WTC11 (cell line): ENCODE results near the gene DRD4. TPM values are rescaled to one million over a fixed set of nuclear protein-coding genes. Genes with fewer than 3 reads are reported as not detected.

Source experiments
- ATAC-seq: fragments of 200-7000 bp; cut with Tn5 transposase; 2 replicates; pipeline ENCODE4 v1.10.0; 2021; ENCODE audit warnings: mild to moderate bottlenecking, moderate library complexity
- CTCF ChIA-PET: fragments of 300-600 bp; sonication (Branson Sonifier 250); formaldehyde crosslinking; loops from one replicate; lab custom pipeline; 2021; ENCODE audit warnings: antibody characterized with exemption; lab: Charles Lee
- POLR2A ChIA-PET: fragments of 350-600 bp; sonication (Branson Sonifier 250); formaldehyde crosslinking; loops from one replicate; lab custom pipeline; 2021; ENCODE audit warnings: antibody characterized with exemption; lab: Charles Lee
- DNase-seq: peaks from one replicate; pipeline ENCODE4 v3.0.0; 2021; ENCODE audit warnings: low spot score
- H3K27ac Mint-ChIP-seq: 2 replicates; pipeline ENCODE4 v1.8.0; 2021; ENCODE audit warnings: mixed read lengths
- H3K27me3 Mint-ChIP-seq: 2 replicates; pipeline ENCODE4 v1.8.0; 2021; ENCODE audit warnings: low read depth, mild to moderate bottlenecking, moderate library complexity, mixed read lengths
- H3K36me3 Mint-ChIP-seq: 2 replicates; pipeline ENCODE4 v1.8.0; 2021; ENCODE audit warnings: mixed read lengths
- H3K4me1 Mint-ChIP-seq: 2 replicates; pipeline ENCODE4 v1.8.0; 2022; ENCODE audit warnings: mixed read lengths
- H3K4me3 Mint-ChIP-seq: 2 replicates; pipeline ENCODE4 v1.8.0; 2021; ENCODE audit warnings: mild to moderate bottlenecking, moderate library complexity, mixed read lengths
- H3K9me3 Mint-ChIP-seq: 2 replicates; pipeline ENCODE4 v1.8.0; 2021; ENCODE audit warnings: mixed read lengths
- CDX4 ChIP-seq: fragments of 250-450 bp; sonication (Bioruptor Pico); IDR thresholded peaks from 2 replicates; pipeline ENCODE4 v1.9.0; 2021; ENCODE audit warnings: moderate library complexity, mild to moderate bottlenecking, inconsistent platforms, borderline replicate concordance
- FOXJ3 ChIP-seq: sonication (generic); formaldehyde crosslinking; IDR thresholded peaks from 2 replicates; pipeline ENCODE4 v1.9.0; 2021; ENCODE audit warnings: missing genetic modification reagents, mild to moderate bottlenecking, borderline replicate concordance
- MYBL2 ChIP-seq: sonication (generic); formaldehyde crosslinking; IDR thresholded peaks from 2 replicates; pipeline ENCODE4 v1.8.1; 2023; ENCODE audit warnings: mild to moderate bottlenecking, moderate library complexity, missing genetic modification reagents
- NFE2L1 ChIP-seq: sonication (generic); formaldehyde crosslinking; IDR thresholded peaks from 2 replicates; pipeline ENCODE4 v1.8.1; 2023; ENCODE audit warnings: missing genetic modification reagents
- NR1H2 ChIP-seq: sonication (generic); formaldehyde crosslinking; IDR thresholded peaks from 2 replicates; pipeline ENCODE4 v1.9.0; 2021; ENCODE audit warnings: mild to moderate bottlenecking, moderate library complexity, missing genetic modification reagents
- NR3C1 ChIP-seq: sonication (generic); formaldehyde crosslinking; conservative IDR thresholded peaks from 2 replicates; pipeline ENCODE4 v1.8.1; 2023; ENCODE audit warnings: low read depth, mild to moderate bottlenecking, missing genetic modification reagents
- RELA ChIP-seq: sonication (generic); formaldehyde crosslinking; IDR thresholded peaks from 2 replicates; pipeline ENCODE4 v1.8.1; 2022; ENCODE audit warnings: missing genetic modification reagents, mild to moderate bottlenecking, borderline replicate concordance
- TEAD4 ChIP-seq: sonication (generic); formaldehyde crosslinking; IDR thresholded peaks from 2 replicates; pipeline ENCODE4 v1.8.0; 2022; ENCODE audit warnings: mild to moderate bottlenecking, missing genetic modification reagents
- ZBTB21 ChIP-seq: sonication (generic); formaldehyde crosslinking; IDR thresholded peaks from 2 replicates; pipeline ENCODE4 v1.8.1; 2023; ENCODE audit warnings: mild to moderate bottlenecking, missing genetic modification reagents, borderline replicate concordance
- ZBTB43 ChIP-seq: sonication (generic); formaldehyde crosslinking; IDR thresholded peaks from 2 replicates; pipeline ENCODE4 v1.8.1; 2023; ENCODE audit warnings: mild to moderate bottlenecking, missing genetic modification reagents
- ZNF396 ChIP-seq: fragments of 250-450 bp; sonication (Bioruptor Pico); IDR thresholded peaks from 2 replicates; pipeline ENCODE4 v1.8.0; 2021; ENCODE audit warnings: mild to moderate bottlenecking, moderate library complexity, borderline replicate concordance
- ZNF423 ChIP-seq: fragments of 250-450 bp; sonication (Bioruptor Pico); IDR thresholded peaks from 2 replicates; pipeline ENCODE4 v2.1.2; 2022; ENCODE audit warnings: mild to moderate bottlenecking, moderate library complexity
- total RNA-seq: library from RNA; stranded (reverse); gene quantifications from 3 replicates; pipeline ENCODE4 v1.2.3, GENCODE V29; 2021
- TF ChIP-seq, protein P1 (sequence below): sonication (generic); formaldehyde crosslinking; IDR thresholded peaks from 2 replicates; pipeline ENCODE4 v1.8.1; 2022; ENCODE audit warnings: low read depth, mild to moderate bottlenecking, moderate library complexity, missing genetic modification reagents, borderline replicate concordance
- TF ChIP-seq, protein P2 (sequence below): sonication (generic); formaldehyde crosslinking; IDR thresholded peaks from 2 replicates; pipeline ENCODE4 v1.8.0; 2022; ENCODE audit warnings: missing genetic modification reagents
- TF ChIP-seq, protein P3 (sequence below): sonication (generic); formaldehyde crosslinking; IDR thresholded peaks from 2 replicates; pipeline ENCODE4 v1.8.1; 2022; ENCODE audit warnings: mild to moderate bottlenecking, moderate library complexity, missing genetic modification reagents

DRD4 gene
- total RNA-seq, 1 experiment from 2014 or later = 3.7 TPM

DNA sequence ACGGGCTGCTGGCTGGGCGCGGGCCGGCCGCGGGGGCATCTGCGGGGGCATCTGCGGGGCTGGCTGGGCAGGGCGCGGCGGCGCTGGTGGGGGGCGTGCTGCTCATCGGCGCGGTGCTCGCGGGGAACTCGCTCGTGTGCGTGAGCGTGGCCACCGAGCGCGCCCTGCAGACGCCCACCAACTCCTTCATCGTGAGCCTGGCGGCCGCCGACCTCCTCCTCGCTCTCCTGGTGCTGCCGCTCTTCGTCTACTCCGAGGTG lies 194 bp downstream of the DRD4 start (continued):
- TF ChIP-seq, protein P1, sequence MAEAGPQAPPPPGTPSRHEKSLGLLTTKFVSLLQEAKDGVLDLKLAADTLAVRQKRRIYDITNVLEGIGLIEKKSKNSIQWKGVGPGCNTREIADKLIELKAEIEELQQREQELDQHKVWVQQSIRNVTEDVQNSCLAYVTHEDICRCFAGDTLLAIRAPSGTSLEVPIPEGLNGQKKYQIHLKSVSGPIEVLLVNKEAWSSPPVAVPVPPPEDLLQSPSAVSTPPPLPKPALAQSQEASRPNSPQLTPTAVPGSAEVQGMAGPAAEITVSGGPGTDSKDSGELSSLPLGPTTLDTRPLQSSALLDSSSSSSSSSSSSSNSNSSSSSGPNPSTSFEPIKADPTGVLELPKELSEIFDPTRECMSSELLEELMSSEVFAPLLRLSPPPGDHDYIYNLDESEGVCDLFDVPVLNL (CRISPR knock-in tag) = no peak
- no peak for TF ChIP-seq MYBL2 (CRISPR knock-in tag)
- no peak for TF ChIP-seq NR3C1 (CRISPR knock-in tag)
- TF ChIP-seq TEAD4 (CRISPR knock-in tag) = no peak
- no peak for TF ChIP-seq FOXJ3 (CRISPR knock-in tag)

GRCh38 chr11:637593-638521 lies 788 bp downstream of the DRD4 start:
- Mint-ChIP-seq H3K36me3 (no peaks in the 10 kb centered on the region), H3K27me3 (peaks cover 53% of the 10 kb centered on the region), H3K4me1 (peaks cover 21% of the 10 kb centered on the region), H3K9me3 (no peaks in the 10 kb centered on the region), H3K27ac (no peak overlapping the region), H3K4me3 (peak overlapping the region; percentile 67)
- ChIA-PET CTCF (interaction anchor here (0.8 to 2.3 kb wide), 12 partner anchors 24 to 146 kb away, joined by 3 to 13 read pairs (median 4); partner anchors contain the start of genes GATD1 and HRAS), POLR2A (interaction anchor here (0.5 to 1.5 kb wide), 3 partner anchors 22 to 207 kb away, joined by 3 to 4 read pairs (median 4); partner anchors contain the start of genes IRF7 and PHRF1)
- ATAC-seq (peak; percentile 4; the same call in 1 of the 2 replicates), DNase-seq (no peak)
- TF ChIP-seq RELA (0 out of 2 replicates have a peak, but pooled peaks have one; percentile 11), NFE2L1 (CRISPR knock-in tag) (0 out of 2 replicates have a peak, but pooled peaks have one; percentile 14), ZBTB43 (CRISPR knock-in tag) (no peak), ZNF423 (0 out of 2 replicates have a peak, but pooled peaks have one; percentile 16), MYBL2 (CRISPR knock-in tag) (0 out of 2 replicates have a peak, but pooled peaks have one; percentile 6), ZBTB21 (CRISPR knock-in tag) (0 out of 2 replicates have a peak, but pooled peaks have one; percentile 17), ZNF396 (CRISPR knock-in tag) (no peak)
- TF ChIP-seq, protein P2, sequence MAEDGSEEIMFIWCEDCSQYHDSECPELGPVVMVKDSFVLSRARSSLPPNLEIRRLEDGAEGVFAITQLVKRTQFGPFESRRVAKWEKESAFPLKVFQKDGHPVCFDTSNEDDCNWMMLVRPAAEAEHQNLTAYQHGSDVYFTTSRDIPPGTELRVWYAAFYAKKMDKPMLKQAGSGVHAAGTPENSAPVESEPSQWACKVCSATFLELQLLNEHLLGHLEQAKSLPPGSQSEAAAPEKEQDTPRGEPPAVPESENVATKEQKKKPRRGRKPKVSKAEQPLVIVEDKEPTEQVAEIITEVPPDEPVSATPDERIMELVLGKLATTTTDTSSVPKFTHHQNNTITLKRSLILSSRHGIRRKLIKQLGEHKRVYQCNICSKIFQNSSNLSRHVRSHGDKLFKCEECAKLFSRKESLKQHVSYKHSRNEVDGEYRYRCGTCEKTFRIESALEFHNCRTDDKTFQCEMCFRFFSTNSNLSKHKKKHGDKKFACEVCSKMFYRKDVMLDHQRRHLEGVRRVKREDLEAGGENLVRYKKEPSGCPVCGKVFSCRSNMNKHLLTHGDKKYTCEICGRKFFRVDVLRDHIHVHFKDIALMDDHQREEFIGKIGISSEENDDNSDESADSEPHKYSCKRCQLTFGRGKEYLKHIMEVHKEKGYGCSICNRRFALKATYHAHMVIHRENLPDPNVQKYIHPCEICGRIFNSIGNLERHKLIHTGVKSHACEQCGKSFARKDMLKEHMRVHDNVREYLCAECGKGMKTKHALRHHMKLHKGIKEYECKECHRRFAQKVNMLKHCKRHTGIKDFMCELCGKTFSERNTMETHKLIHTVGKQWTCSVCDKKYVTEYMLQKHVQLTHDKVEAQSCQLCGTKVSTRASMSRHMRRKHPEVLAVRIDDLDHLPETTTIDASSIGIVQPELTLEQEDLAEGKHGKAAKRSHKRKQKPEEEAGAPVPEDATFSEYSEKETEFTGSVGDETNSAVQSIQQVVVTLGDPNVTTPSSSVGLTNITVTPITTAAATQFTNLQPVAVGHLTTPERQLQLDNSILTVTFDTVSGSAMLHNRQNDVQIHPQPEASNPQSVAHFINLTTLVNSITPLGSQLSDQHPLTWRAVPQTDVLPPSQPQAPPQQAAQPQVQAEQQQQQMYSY (CRISPR knock-in tag) = peak; percentile 80

GRCh38 chr11:638631-639331 lies 1.7 kb downstream of the DRD4 start:
- H3K9me3 Mint-ChIP-seq = no peaks in the 10 kb centered on the region
- POLR2A ChIA-PET = interaction anchor here (0.5 to 1.5 kb wide), 3 partner anchors 23 to 206 kb away, joined by 3 to 4 read pairs (median 4); partner anchors contain the start of genes IRF7 and PHRF1
- ATAC-seq = peak; percentile 5
- no peak overlapping the region for H3K27ac Mint-ChIP-seq
- peaks cover 21% of the 10 kb centered on the region for H3K4me1 Mint-ChIP-seq
- H3K36me3 Mint-ChIP-seq = no peaks in the 10 kb centered on the region
- CTCF ChIA-PET = interaction anchor here (0.8 to 2.3 kb wide), 14 partner anchors 10 to 145 kb away, joined by 3 to 13 read pairs (median 4); partner anchors contain the start of genes GATD1 and HRAS
- no peak for DNase-seq
- peak overlapping the region; percentile 61 for H3K4me3 Mint-ChIP-seq
- TF ChIP-seq MYBL2 (CRISPR knock-in tag) (no peak), NR1H2 (no peak), CDX4 (CRISPR knock-in tag) (no peak)
- TF ChIP-seq, protein P3, sequence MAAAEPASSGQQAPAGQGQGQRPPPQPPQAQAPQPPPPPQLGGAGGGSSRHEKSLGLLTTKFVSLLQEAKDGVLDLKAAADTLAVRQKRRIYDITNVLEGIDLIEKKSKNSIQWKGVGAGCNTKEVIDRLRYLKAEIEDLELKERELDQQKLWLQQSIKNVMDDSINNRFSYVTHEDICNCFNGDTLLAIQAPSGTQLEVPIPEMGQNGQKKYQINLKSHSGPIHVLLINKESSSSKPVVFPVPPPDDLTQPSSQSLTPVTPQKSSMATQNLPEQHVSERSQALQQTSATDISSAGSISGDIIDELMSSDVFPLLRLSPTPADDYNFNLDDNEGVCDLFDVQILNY = 0 out of 2 replicates have a peak, but pooled peaks have one; percentile 31
- TF ChIP-seq, all 79 proteins: peak for 1
- peaks cover 53% of the 10 kb centered on the region for H3K27me3 Mint-ChIP-seq
